Measurements from ENCODE around the gene RBM4.
"Not testable (repeated sequence)": the region's sequence is repeated elsewhere in the genome, so short reads cannot be mapped to it uniquely, and the experiment has no call there.

RBM4 gene

DNA sequence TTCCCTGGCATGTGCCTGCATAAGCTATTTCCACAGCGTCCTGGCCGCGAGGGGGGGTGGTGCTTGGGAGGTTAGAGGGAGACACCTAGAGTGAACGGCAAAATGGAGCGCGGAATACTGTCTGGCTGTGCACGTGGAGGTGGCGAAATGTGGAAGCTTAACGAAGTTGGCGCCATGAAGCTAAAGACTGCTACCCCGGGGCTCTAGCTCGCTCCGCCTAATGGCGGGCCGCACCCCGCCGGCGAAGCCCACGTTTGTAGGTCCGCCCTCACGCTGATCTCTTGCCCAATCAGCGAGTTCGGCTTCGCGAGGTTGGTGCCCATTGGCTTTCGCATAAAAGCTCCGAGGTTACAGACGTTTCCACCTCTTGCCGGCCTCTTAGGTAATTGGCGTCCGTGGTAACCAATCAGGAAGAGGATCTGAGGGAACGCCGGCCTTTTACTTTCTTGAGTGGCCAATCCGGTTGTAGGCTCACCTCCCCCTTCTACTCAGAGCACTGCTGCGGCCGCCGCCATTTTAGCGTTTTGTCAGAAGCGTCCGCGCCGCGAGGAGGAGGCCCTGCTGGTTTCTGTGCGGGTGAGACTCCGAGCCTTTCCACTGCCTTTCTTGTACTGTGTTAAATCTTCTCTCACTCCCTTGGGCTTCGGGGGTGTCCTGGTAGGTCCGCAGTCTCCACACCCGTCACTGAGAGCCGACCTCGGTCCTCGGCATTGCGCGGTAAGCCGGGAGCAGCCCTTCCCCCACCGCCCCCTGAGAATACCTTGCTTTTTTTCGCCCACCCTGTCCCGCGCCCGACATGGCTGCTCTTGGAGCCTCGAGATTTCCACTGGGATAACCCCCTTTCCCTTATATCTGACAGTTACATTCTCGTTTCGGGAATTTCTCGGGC is at the start of gene RBM4:
Gene RBM4, plus strand, starts transcription at position 527 of the 889 bp plus-strand sequence. CDS start 1,009 bp downstream, outside the sequence.
- peak within 1 kb of the TSS; percentile 97 for H3K4me3 ChIP-seq (ENCODE audit: low read depth, low read length)
- DNase-seq (ENCODE audit: low read depth) = peak; percentile 100
- TF ChIP-seq CTCF (IDR thresholded peaks at IDR 0.05; ENCODE audit: insufficient read depth, low read depth, low read length, missing control alignments) = no peak

- not testable (repeated sequence) for H3K4me3 ChIP-seq (ENCODE audit: low read depth, low read length); DNase-seq (ENCODE audit: low read depth)
These were observed 49.2 kb upstream of the RBM4 start for GRCh38 chr11:66589315-66589714.

GRCh38 chr11:66589996-66590675 is 48.4 kb upstream of the RBM4 start:
- TF ChIP-seq CTCF (IDR thresholded peaks at IDR 0.05; ENCODE audit: insufficient read depth, low read depth, low read length, missing control alignments) = no peak
- no peak for DNase-seq (ENCODE audit: low read depth)
- H3K4me3 ChIP-seq (ENCODE audit: low read depth, low read length) = no peak overlapping the region

GRCh38 chr11:66591175-66591574 is 47.3 kb upstream of the RBM4 start:
- no peak overlapping the region for H3K4me3 ChIP-seq (ENCODE audit: low read depth, low read length)
- no peak for DNase-seq (ENCODE audit: low read depth)
- TF ChIP-seq CTCF (IDR thresholded peaks at IDR 0.05; ENCODE audit: insufficient read depth, low read depth, low read length, missing control alignments) = no peak

DNA sequence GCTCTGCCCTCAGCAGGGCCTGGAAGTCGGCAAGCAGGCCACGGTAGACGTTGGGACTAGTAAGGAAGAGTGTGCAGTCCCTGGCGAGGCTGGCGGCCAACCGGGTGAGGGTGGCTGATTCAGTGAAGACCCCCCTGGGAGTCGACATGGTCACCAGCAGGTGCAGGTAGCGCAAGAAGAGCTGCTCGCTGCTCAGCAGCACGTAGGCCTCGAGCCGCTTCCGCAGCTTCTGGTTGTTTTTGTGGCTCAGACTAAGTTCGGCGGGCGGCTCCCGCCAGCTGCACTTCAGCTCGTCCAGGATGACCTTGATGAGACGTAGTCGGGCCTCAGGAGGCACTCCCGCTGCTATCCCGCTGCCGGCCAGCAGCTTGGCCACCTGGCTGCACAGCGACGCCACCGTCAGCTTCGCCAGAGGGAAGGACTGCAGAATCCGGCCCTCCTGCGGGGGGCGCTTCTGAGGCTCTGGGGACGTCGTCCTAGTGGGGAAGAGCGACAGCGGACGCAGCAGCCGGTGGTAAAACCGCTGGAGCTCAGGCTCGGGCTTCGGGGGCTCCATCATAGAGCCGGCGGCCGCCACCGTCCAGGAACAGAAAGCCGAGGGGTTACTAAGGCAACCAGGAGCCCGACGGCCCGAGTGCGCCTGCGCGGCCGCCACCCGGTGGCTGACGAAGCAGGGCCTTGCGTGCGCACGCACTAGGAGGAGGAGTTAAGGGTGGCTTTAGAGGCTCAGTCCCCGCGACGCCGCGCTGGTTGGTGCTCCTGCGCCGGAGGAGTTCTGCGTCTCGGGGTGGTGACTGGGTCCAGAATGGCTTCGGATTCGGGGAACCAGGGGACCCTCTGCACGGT is 45.8 kb upstream of the RBM4 start, which contains the start of the genes CCDC87 and CCS:
Gene CCDC87, minus strand, starts transcription at position 607 of the 846 bp plus-strand sequence. Its CDS starts 48 bp downstream, at position 559.
Gene CCS, plus strand, starts transcription at position 729 of the 846 bp plus-strand sequence. Its CDS starts 77 bp downstream, at position 806.
- DNase-seq (ENCODE audit: low read depth) = peak; percentile 98
- TF ChIP-seq CTCF (IDR thresholded peaks at IDR 0.05; ENCODE audit: insufficient read depth, low read depth, low read length, missing control alignments) = no peak
- peak within 1 kb of the TSS; percentile 78 for H3K4me3 ChIP-seq (ENCODE audit: low read depth, low read length)

DNA sequence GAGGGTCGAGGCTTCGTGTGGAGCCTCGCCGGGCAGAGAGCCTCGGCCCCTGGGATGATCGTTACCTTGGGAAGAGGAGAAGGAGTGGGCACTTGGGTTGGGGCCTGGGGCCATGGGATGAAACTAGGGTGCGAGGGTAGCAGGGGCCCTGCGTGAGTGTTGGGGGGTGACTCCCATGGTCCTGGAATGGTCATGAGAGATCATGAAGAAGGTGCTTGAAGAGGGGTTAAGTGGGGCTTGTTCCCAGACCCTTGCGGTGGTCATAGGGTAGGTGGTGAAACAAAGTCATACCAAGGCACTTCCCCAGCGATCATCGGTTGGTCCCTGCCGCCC is 45.2 kb upstream of the RBM4 start:
- H3K4me3 ChIP-seq (ENCODE audit: low read depth, low read length) = peak overlapping the region; percentile 78
- no peak for DNase-seq (ENCODE audit: low read depth)
- no peak for TF ChIP-seq CTCF (IDR thresholded peaks at IDR 0.05; ENCODE audit: insufficient read depth, low read depth, low read length, missing control alignments)

Data from GM12865 (cell line).